GM18498 (cell line): ENCODE measurements around the gene DRD2.

Experiments used
- ATAC-seq: cut with Tn5 transposase; IDR thresholded peaks from one replicate; pipeline ENCODE4 v1.9.1; 2021; ENCODE audit warnings: mild to moderate bottlenecking, moderate library complexity; ENCODE audit not compliant: unreplicated experiment

DRD2 gene

DNA sequence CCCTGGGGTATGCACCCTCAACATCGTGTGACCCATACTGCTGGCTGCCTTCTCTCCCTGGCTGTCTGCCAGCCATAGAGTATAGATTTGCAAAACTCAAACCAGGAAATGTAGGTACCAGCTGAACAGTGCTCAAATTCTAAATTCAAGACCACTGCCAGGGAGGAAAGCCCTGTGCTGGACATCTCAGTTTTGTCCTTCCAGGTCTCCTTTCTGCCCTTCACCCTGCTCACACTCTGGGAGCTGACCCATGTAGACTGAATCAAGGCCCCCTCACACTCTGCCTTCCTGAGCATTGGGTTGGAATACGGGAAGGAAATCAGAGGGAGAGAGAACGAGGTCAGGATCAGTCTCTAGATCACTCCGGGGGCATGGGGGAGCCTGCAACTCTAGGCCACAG, 12.4 kb upstream of the DRD2 start:
- ATAC-seq: no peak

DNA sequence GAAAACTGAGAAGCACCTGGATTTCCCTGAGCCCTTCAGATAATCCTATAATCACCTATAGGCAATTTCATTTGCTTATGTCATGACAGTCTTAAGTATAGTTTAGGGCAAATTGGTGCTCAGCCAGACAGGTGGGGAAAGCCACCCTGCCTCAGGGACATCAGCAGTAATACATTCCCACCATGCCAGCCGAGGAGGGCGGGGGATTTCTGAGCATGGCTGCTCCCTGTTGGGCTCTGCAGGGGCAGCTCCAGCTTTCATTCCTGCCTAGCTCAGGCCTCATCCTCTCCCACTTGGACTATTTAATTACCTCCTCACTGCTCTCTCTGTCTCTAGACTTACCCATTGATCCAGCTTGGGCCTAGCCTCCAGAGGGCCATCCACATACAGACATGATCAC, 9.0 kb upstream of the DRD2 start:
- no peak for ATAC-seq

GRCh38 chr11:113481672-113482071, 6.5 kb upstream of the DRD2 start:
- no peak for ATAC-seq

GRCh38 chr11:113481226-113481625, 6.0 kb upstream of the DRD2 start:
- ATAC-seq: no peak

DNA sequence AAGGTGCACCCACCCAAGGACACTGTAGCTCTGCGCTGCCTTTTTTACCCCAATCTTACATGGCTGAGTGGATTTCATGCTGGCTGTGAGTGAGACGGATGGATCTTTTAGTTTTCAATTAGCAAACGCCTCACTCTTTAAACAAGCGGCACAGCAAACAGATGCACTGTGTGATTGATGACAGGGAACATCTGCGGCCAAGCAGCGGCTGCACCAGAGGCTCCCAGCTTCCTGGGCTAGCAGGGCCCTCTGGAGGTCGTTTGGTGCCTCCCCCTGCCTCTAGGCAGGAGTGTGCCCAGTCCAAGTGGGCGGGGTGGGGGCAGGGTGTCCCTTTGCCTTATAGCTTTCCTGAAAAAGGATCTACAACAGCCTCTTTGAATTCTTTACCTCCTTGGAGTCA, 2.1 kb upstream of the DRD2 start:
- ATAC-seq: no peak

DNA sequence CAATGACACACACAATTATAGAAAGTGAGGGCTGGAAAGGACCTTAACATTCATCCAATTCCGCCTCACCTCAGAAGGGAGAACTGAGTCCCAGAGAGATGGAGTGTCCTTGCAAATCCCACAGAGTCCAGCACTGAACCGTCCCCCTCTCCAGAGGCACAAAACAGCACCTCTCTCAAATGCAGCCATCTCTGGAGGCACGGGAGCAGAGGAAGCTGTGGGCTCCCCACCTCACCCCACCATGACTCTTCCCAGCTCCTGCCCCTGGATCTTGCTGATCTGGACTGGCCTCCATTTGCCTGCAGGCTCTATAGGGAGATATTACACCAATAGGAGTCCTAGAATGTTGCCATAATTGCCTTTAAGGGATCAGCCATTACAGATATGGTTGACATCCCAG, 1.4 kb upstream of the DRD2 start:
- ATAC-seq: no peak

DNA sequence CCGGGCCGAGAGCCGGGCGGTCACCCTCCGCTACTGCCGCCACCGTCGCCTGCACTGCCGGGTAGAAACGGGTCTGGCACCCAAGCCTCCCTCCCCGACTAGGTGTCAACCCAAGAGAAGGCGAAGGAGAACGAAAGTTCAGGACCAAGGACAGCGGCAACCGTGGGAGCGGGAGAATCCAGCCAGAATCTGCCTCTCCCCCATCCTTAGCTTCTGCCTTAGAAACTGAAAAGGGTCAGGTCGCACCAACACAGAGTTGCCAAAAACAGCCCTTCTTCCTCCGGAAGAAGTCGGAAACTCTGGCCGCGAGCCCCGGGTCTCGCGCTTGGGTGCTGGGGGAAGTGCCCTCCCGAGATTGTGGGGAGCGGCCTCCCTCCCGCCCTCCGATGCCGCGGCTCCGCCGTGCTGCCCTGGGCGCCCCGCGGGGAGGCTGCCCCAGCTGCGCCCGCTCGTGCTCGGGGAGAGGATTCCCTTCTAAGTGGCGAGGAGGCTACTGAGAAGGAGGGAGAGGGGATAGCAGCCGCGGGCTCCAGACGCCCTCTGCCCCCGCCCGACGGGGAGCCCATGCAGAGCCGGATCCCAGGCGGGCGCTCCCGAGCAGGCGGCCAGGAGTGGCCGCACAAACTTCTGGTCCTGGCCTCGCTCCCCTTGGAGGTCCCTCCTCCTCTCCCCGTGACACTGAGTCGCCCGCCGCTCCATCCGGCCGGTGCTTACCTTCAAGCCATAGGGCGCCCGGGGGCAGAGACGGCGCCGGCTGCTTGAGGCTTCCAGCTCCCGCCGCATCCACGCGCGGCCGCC, 637 bp downstream of the DRD2 start:
- no peak for ATAC-seq

DNA sequence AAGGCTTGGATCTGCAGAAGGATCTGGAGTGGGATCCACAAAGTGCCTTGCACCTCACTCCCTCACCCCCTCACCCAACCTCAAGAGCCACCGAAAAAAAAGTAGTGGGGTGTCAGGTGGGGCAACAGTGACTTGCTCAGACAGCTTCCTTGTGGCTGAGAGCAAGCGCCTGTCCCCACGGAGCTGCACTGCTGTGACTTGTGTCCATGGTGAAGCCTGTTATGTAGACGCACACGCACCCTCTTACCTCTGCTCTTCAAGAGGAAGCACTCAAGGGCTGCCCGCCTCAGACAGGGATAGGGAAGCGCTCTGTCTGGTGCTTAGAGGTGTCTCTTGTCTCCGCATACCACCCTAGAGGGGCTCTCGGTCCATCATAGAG, 1.2 kb downstream of the DRD2 start:
- ATAC-seq: no peak

DNA sequence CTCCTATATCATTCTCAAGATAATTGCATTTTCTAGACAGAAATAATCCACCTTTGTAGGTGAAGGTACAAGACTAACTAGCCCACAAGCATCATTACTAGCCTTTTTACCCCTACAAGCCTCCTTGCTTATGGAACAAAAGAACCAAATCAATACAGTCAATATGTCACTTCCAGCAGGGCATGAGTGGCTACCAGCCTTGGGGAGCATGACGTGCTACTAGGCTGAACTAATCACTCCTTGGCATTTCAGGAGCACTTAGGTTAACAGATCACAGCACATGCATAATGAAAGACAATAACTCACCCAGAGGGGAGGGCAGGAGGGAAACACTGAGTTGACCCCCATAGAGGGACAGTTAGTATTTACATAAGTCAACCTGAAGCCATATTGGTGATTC, 2.7 kb downstream of the DRD2 start:
- ATAC-seq: no peak

DNA sequence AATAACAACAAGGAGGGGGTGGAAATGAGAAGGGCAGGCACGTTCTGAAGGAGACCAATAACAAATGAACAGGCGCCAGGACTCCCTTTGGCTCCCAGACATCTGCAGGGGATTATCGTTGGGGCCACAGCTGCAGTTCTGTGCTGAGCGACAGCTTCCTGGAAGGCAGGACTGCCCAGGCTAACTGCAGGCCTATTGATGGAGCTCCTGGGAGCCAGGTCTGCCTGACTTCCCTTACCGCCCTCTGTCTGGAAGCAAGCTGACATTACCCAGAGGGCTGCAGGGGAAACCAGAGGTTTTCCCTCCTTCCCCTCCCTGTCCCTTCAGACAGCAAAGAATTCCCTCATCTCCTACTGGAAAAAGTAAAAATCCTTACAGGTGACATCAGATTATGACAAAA, 5.0 kb downstream of the DRD2 start:
- ATAC-seq: no peak

- no peak for ATAC-seq
Measured at GRCh38 chr11:113468726-113469345, 6.4 kb downstream of the DRD2 start.

DNA sequence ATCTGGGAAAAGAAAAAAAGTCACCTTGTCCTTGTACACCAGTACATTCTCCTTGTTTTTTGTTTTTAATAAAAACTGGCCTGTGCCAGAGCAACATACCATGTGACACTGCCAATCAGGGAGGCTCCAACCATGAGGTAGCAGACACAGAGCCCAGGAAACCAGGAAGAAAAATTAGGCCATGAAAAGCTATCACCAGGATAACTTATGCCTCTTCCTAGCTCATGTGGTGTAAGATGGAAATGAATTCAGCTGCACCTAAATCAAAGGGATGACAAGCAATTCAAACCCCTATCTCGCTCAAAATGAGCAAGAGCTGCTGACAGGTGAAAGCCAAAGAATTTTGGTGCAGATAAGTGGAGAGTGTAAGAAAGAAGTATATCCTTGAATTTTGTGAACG, 7.7 kb downstream of the DRD2 start:
- ATAC-seq: no peak

DNA sequence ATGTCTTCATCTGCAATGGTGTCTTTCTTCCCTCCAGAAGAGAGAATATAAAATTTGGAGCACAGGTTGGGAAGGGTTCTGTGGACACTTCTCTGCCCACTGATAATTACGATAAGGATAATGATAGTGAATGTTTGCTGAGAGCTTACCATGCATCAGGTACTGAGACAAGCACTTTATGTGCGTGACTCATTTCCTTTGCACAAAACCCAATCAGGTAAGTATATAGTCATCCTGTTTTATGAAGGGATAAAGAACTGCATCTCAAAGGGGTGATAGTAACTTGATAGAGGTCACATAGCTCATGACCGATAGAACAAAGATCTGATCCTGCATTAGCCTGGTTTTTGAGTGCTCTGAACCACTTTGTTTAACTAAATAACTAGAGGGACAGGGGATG, 9.4 kb downstream of the DRD2 start:
- ATAC-seq: no peak

DNA sequence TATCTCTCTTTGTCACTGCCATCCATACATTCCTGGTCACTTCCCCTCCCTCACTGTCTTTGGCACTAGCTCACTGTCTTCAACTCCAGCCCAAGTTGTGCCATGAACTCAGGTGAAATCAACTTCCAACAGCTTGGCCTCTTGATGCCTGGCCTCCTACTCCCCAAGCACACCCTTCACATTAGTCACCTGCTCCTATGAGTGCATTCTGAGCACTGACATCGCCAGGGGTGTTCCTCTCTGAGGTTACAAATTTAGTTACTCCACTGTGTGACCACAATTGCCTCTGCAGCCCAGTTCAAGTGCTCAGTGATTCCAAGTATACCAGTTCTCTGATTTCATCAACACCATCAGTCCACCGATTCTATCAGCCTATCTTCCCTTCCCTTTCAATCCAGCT, 10.8 kb downstream of the DRD2 start:
- no peak for ATAC-seq

- no peak for ATAC-seq
Measured at GRCh38 chr11:113462830-113463229, 12.4 kb downstream of the DRD2 start.

- no peak for ATAC-seq
Measured at GRCh38 chr11:113461639-113462038, 13.6 kb downstream of the DRD2 start.

DNA sequence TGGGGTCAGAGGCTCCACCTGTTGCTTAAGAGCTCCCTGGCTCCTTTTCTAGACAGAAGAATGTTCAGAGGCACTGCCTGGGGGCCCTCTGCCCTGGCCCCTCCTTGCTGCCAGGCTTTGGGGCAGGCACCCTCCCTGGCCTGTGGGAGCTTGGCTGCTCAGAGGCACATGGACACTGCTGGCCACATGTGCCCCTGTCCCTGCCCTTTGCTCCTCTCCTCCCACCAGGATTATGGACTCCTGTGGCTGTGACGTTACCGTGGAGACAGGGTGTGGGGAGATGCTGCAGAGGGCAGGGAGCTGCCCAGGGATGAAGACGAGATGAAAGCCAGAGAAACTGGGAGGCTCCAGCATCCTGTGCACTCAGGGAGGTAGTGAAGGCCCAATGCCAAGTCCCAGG, 14.7 kb downstream of the DRD2 start:
- no peak for ATAC-seq

DNA sequence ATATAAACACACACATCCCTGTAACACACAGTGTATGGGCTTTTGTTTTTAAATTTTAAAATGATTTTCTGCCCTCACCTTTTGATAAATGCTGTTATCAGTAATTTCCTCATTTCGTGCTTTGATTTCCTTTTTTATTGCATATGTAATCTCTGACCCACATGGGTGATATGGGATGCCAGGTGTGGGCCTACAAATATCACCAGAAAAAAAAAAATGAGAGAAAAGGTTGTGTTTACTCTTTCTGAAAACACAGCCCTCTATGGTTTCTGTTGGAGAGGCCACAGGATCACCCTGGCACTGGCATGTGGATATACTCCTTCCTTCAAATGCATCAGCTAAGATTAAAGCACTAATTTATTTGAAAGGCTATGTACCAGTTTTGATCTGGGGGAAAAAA, 17.0 kb downstream of the DRD2 start:
- ATAC-seq: no peak

DNA sequence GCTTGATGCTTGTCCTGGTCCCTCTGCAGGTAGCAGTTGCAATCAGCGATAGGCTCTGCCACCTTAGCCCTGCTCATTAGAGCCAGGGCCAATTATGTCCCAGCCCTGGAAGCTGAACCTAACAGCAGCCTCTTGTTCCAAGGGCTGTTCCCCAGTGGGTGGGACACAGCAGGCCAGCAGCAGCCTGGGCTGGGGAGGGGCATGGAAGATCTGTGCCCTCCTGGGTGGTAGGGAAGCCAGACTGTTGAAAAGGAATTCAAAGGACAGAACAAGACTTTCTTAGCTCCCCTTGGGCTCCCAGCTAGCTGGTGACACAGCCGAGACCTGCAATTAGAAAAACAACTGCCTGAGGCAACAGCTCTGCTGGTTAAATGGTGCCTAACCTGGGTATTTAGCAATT, 17.4 kb downstream of the DRD2 start:
- ATAC-seq: no peak

GRCh38 chr11:113454455-113454854, 20.7 kb downstream of the DRD2 start:
- no peak for ATAC-seq

DNA sequence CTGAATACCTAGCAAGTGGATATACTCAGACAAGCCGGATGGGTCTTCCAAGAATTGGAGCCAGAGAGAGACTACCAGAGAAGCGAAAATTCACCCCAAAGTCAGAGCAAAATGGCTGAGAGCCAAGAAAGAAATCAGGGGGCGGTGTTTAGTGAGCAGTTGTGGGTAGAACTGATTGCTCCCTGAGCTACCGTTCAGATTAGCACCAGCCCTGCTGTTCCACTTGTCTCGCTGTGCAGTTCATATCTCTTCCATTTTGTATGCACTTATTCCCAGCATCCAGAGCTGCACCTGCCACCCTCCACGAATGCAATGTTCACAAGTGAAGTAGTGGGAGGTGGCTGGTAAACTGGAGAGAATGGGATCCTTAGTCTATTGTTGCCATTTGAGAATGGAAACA, 25.5 kb downstream of the DRD2 start:
- no peak for ATAC-seq

- no peak for ATAC-seq
Measured at GRCh38 chr11:113448316-113448677, 26.9 kb downstream of the DRD2 start.
